Neural cell (in vitro differentiated cells): ENCODE results near the gene KIFC1.

Experiments used
- EP300 ChIP-seq: fragments of 450-650 bp; conservative IDR thresholded peaks from 2 replicates; pipeline ENCODE4 v1.6.1; 2014; ENCODE audit warnings: antibody characterized with exemption, mild to moderate bottlenecking, moderate library complexity; ENCODE audit not compliant: poor library complexity, severe bottlenecking
- EZH2 ChIP-seq: fragments of 200-600, 300-800 bp; shearing (Covaris generic), sonication (generic); IDR thresholded peaks from 2 replicates; pipeline ENCODE4 v1.6.1; 2014; ENCODE audit warnings: antibody characterized with exemption, low read length, borderline replicate concordance, mild to moderate bottlenecking; ENCODE audit not compliant: insufficient read depth, poor library complexity, severe bottlenecking
- MXI1 ChIP-seq: fragments of 450-650 bp; conservative IDR thresholded peaks from 2 replicates; pipeline ENCODE4 v1.6.1; 2014; ENCODE audit warnings: antibody characterized with exemption, mild to moderate bottlenecking; ENCODE audit not compliant: poor library complexity, severe bottlenecking
- POLR2AphosphoS5 ChIP-seq: IDR thresholded peaks from 2 replicates; pipeline ENCODE4 v1.6.1; 2012
- RAD21 ChIP-seq: fragments of 450-650 bp; conservative IDR thresholded peaks from 2 replicates; pipeline ENCODE4 v1.6.1; 2014; ENCODE audit warnings: antibody characterized with exemption, mild to moderate bottlenecking, moderate library complexity
- SMC3 ChIP-seq: fragments of 450-650 bp; conservative IDR thresholded peaks from 2 replicates; pipeline ENCODE4 v1.6.1; 2014; ENCODE audit warnings: antibody characterized with exemption, mild to moderate bottlenecking, moderate library complexity; ENCODE audit not compliant: poor library complexity
- TF ChIP-seq, protein P1 (sequence below): fragments of 450-650 bp; IDR thresholded peaks from 2 replicates; pipeline ENCODE4 v1.5.1; 2014; ENCODE audit warnings: antibody characterized with exemption, mild to moderate bottlenecking, moderate library complexity; ENCODE audit not compliant: poor library complexity, severe bottlenecking
- TF ChIP-seq, protein P2 (sequence below): IDR thresholded peaks from 2 replicates; pipeline ENCODE4 v1.6.1; 2012; ENCODE audit warnings: borderline replicate concordance

DNA sequence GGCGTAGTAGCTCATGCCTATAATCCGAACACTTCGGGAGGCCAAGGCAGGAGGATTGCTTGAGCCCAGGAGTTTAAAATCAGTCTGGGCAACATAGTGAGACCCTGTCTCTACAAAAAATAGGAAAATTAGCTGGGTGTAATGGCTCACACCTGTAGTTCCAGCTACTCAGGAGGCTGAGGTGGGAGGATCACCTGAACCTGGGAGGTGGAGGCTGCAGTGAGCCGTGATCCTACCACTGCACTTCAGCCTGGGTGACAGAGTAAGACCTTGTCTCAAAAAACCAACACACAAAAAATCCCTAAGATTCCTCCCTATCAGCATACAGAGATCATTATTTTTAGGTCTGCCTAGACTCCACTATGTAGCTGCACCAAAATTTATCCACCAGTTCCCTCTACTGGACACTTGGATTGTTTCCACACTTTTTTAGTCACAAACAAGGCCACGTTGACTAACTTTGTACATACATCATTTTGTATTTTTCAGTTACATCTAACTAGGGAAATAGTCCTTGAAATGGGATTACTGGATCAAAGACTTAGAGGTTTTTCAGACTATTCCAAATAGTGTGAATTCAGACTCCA lies 15.6 kb downstream of the KIFC1 start:
- TF ChIP-seq, protein P1, sequence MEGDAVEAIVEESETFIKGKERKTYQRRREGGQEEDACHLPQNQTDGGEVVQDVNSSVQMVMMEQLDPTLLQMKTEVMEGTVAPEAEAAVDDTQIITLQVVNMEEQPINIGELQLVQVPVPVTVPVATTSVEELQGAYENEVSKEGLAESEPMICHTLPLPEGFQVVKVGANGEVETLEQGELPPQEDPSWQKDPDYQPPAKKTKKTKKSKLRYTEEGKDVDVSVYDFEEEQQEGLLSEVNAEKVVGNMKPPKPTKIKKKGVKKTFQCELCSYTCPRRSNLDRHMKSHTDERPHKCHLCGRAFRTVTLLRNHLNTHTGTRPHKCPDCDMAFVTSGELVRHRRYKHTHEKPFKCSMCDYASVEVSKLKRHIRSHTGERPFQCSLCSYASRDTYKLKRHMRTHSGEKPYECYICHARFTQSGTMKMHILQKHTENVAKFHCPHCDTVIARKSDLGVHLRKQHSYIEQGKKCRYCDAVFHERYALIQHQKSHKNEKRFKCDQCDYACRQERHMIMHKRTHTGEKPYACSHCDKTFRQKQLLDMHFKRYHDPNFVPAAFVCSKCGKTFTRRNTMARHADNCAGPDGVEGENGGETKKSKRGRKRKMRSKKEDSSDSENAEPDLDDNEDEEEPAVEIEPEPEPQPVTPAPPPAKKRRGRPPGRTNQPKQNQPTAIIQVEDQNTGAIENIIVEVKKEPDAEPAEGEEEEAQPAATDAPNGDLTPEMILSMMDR: no peak
- TF ChIP-seq POLR2AphosphoS5 (no peak), EZH2 (no peak), EP300 (no peak), MXI1 (no peak), RAD21 (no peak), SMC3 (no peak)
- TF ChIP-seq, protein P2, sequence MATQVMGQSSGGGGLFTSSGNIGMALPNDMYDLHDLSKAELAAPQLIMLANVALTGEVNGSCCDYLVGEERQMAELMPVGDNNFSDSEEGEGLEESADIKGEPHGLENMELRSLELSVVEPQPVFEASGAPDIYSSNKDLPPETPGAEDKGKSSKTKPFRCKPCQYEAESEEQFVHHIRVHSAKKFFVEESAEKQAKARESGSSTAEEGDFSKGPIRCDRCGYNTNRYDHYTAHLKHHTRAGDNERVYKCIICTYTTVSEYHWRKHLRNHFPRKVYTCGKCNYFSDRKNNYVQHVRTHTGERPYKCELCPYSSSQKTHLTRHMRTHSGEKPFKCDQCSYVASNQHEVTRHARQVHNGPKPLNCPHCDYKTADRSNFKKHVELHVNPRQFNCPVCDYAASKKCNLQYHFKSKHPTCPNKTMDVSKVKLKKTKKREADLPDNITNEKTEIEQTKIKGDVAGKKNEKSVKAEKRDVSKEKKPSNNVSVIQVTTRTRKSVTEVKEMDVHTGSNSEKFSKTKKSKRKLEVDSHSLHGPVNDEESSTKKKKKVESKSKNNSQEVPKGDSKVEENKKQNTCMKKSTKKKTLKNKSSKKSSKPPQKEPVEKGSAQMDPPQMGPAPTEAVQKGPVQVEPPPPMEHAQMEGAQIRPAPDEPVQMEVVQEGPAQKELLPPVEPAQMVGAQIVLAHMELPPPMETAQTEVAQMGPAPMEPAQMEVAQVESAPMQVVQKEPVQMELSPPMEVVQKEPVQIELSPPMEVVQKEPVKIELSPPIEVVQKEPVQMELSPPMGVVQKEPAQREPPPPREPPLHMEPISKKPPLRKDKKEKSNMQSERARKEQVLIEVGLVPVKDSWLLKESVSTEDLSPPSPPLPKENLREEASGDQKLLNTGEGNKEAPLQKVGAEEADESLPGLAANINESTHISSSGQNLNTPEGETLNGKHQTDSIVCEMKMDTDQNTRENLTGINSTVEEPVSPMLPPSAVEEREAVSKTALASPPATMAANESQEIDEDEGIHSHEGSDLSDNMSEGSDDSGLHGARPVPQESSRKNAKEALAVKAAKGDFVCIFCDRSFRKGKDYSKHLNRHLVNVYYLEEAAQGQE: no peak
